C4-2B (cell line): ENCODE results near the gene PPP1R12B.
"Not testable (repeated sequence)": the region's sequence is repeated elsewhere in the genome, so short reads cannot be mapped to it uniquely, and the experiment has no call there.

ENCODE experiments used
- H3K27ac ChIP-seq: fragments of 450-650 bp; 2 replicates; pipeline ENCODE4 v1.5.1; 2017
- ZFX ChIP-seq: fragments of 450-650 bp; IDR thresholded peaks from 2 replicates; pipeline ENCODE4 v1.6.1; 2017
- TF ChIP-seq, protein P1 (sequence below): fragments of 450-650 bp; conservative IDR thresholded peaks from 2 replicates; pipeline ENCODE4 v1.5.1; 2017; ENCODE audit warnings: mild to moderate bottlenecking

Gene PPP1R12B

DNA sequence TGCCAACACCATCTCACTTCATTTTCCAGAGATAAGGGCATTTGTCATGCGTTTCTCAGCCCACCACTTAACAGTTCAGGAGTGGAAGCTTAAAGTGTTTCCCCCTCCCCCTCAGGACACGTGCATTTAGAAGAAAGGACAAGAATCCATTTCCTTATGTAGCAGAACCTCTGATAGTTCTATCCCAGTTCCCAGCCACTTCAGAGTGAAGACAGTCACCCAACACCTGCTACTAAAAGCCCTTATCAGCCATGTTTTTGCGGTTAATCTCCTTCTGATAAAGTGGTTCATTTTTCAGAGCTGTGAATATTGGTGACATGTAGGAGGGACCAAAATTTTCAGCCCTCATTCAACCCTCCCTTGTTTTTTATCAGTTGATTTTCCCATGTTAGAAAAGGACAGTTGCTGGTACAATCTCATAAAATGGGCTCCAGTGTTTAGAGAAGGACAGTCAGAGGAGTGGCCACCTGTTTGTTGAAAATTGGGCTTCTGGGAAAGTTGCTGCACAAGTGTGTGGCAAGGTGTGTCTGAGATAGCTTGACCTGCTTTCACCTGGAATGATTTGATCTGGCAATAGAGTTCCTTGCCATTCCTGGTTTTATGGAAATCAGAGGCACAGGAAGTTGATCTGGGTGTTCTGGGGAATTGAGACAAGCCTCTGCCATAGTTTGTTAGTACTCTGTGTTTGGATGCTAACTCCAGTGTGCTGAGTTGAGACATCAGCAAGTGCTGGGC is 114.0 kb downstream of the PPP1R12B start:
- no peak overlapping the region for H3K27ac ChIP-seq
- no peak for TF ChIP-seq ZFX
- TF ChIP-seq, protein P1, sequence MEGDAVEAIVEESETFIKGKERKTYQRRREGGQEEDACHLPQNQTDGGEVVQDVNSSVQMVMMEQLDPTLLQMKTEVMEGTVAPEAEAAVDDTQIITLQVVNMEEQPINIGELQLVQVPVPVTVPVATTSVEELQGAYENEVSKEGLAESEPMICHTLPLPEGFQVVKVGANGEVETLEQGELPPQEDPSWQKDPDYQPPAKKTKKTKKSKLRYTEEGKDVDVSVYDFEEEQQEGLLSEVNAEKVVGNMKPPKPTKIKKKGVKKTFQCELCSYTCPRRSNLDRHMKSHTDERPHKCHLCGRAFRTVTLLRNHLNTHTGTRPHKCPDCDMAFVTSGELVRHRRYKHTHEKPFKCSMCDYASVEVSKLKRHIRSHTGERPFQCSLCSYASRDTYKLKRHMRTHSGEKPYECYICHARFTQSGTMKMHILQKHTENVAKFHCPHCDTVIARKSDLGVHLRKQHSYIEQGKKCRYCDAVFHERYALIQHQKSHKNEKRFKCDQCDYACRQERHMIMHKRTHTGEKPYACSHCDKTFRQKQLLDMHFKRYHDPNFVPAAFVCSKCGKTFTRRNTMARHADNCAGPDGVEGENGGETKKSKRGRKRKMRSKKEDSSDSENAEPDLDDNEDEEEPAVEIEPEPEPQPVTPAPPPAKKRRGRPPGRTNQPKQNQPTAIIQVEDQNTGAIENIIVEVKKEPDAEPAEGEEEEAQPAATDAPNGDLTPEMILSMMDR: no peak

DNA sequence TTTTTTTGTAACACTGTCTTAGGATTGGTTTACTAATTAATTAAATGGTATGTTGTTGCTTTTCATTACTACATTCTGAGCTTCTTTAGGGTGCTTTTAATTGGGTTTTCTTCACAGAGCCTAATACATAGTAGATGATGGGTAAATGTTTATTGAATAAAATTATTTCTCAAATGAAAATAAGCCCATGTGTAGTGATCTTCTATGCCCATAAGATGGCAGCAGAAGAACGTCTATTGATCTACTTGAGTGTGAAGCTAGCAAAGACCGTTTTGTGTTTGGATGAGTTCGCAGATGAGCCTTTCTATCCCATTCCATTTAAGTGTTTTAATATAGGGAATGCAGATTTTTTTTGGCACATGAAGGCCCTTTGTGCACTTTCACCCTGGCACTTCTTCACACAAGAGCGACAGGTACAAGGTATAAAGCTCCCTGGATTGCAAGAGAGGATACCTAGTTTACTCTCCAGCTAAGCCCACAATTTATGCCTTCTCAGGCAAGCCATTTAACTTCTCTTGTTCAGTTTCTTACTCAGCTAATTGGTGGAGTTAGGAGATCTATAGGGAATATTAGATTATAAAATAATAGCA is 115.7 kb downstream of the PPP1R12B start:
- TF ChIP-seq, protein P1: peak; percentile 75
- H3K27ac ChIP-seq: not testable (repeated sequence)

DNA sequence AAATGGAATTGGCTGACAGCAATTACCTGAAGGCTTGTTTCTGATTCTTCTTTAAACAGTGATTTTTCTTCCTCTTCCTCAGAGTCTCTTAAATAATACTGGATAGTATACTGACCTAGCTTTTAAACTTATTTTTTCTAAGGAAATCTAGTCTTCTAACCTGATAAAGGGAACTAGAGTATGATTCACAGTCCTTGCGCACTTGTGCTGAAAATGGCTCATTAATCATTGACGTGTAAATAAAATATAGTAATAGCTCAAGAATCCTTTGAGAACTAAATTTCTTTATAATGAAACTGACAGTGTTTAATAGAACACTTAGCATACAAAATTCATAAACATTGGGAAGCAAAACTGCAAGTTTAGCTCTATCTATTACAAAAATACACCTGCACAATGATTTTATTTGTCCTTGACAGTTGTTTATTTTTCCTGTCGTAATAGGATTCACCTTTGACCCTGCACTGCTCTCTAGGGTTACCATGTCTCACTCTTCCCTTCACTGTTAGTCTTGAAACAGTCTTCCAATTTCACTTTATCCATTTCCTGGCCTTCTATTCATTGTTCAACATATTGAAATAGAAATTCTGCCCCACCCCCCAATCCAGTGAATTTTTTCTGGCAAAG is 117.3 kb downstream of the PPP1R12B start:
- not testable (repeated sequence) for H3K27ac ChIP-seq

DNA sequence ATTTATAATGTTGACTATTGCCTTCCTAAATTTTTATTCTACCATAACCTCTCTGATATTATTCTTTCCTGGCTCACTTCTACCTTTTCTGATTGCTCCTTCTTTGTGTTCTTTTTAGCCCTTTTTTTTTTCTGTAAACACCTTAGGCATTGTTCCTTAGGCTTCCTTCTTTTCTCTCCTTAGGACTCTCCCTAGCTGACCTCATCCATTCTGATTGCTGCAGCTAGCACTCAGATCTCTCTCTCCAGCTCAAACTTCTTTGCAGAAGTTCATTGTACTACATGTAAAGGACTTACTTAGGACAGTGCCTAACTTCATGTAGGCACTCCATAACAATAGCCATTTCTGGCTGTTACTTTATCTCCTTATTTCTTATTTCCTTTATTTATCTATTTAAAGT is 117.8 kb downstream of the PPP1R12B start:
- H3K27ac ChIP-seq: not testable (repeated sequence)

DNA sequence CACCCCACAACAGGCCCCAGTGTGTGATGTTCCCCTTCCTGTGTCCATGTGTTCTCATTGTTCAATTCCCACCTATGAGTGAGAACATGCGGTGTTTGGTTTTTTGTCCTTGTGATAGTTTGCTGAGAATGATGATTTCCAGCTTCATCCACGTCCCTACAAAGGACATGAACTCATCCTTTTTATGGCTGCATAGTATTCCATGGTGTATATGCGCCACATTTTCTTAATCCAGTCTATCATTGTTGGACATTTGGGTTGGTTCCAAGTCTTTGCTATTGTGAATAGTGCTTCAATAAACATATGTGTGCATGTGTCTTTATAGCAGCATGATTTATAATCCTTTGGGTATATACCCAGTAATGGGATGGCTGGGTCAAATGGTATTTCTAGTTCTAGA is 118.9 kb downstream of the PPP1R12B start:
- H3K27ac ChIP-seq: not testable (repeated sequence)

DNA sequence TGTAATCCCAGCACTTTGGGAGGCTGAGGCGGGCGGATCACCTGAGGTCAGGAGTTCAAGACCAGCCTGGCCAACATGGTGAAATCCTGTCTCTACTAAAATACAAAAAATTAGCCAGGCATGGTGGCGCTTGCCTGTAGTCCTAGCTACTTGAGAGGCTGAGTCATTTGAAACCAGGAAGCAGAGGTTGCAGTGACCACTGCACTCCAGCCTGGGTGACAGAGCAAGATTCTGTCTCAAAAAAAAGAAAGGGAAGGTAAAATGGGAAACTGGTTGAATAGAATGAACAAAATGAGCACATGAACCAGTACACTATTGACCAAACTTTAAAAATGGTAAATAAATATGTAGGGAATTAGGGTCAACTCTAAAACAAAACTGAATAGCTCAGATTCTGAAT is 120.2 kb downstream of the PPP1R12B start:
- H3K27ac ChIP-seq: not testable (repeated sequence)

DNA sequence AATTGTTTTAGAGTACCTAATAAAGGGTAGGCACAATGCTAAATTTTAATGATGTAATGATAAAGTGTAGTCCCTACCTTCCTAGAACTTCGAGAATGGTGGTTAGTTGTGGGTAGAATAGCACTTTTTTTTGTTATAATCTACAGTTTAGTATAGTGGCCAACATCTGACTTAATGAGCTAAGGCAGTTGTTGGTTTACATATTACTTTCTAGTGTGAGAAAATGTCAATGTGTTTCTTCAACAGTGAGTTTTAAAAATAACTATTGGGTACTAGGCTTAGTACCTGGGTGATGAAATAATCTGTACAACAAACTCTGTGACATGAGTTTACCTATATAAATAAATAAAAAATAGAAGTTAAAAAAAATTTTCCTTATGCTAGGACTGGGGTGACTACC is 120.6 kb downstream of the PPP1R12B start:
- not testable (repeated sequence) for H3K27ac ChIP-seq

DNA sequence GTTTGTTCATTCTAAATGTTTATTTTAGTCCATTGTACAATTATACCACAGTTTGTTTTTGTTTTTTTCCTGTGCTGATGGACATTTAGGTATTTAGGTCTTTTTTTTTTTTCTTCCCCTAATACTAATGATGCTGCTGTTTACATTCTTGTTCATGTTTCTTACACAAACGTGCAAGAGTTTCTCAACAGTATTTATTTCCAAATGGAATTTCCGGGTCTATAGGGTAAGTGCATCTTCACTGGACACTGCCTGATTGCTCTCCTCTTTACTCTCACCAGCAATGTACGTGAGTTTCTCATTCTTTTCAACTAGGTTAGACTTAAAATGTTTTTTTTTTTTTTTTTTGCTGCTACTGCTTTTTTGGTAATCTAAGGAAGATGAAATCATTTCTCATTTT is 122.7 kb downstream of the PPP1R12B start:
- no peak overlapping the region for H3K27ac ChIP-seq
- TF ChIP-seq ZFX: no peak
- TF ChIP-seq, protein P1: no peak

DNA sequence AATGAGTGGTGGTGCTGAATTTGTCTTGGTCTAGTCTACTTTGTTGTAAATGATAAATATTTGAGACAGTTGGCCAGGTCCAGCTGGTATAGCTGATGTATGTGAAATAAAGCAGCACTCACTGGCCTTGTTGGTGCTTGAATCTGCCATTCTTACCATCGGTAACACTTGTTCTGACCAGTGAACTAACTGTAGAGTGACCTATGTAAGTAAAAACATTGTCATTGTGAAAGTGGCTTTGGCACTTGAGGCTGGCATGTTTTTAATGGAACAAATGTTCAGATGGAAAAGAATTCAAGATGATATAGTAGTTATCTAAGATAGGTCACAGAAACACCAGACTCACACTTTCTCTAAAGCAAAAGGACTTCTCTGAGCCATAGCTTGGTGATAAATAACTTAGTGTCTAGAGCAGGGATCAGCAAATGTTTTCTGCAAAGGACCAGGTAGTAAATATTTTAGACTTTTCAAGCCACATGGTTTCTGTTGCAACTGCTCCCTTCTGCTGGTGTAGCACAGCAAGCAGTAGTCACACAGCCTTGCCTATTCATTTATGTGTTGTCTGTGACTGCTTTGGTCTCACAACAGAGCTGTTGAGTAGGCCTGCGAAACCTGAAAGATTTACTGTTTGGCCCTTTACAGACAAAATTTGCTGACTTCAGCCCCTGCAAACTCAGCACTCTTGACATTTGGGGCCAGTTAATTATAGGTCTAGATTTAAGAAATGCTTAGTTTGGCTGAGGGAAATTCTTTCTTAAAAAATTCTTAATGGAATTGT is 124.0 kb downstream of the PPP1R12B start:
- H3K27ac ChIP-seq: not testable (repeated sequence)

DNA sequence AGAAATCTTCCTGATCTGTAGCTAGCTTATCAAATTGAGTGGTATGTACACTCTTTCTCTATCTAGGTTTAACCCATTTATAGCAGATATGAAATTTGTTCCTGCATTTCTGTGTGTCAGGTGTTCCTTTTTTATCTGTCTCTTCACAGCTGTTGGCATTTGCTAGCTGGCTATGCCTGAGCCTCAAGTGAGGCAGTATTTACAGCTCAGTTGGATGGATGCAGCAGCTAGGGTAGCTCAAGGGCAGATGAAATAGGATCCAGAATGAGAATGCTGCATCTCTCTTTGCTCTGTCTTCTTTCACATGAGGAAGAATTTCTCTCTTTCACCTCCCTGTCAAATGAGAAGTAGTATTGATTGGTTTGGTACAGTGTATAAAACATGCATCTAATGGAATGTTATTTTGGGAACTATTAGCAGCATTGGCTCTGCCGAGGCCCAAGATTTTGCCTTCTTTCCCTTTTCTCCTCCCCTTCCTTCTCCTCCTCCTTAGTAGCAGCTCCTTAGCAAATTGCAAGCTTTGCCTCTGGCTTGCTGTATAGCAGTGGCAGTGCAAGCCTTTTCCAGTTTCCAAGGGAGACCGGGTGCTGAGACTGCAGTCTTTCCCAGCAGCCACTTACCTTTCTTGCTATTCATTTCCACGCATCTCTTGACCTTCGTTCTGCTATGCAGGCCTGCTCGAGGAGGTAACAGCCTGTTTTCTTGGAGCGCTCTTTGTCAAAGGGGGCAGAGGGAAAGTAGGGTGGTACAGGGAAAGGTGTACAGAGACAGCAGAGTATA is 125.0 kb downstream of the PPP1R12B start:
- H3K27ac ChIP-seq: not testable (repeated sequence)

DNA sequence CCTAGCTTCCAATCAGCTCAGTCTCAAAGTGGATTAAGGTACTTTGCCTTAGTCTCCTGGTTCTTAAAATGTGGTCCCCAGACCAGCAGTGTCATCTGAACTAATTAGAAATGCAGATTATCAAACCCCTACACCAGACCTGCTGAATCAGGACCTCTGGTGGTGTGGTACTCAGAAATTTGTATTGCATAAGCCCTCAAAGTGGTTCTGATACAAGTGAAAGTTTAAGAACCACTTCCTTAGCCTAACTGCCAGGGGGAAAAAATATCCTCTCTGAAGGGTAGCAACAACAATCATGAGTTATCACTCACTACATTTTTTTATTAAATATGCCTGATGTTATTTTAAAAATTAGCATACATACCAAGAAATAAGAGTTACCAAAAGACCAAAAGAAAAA is 131.2 kb downstream of the PPP1R12B start:
- not testable (repeated sequence) for H3K27ac ChIP-seq

DNA sequence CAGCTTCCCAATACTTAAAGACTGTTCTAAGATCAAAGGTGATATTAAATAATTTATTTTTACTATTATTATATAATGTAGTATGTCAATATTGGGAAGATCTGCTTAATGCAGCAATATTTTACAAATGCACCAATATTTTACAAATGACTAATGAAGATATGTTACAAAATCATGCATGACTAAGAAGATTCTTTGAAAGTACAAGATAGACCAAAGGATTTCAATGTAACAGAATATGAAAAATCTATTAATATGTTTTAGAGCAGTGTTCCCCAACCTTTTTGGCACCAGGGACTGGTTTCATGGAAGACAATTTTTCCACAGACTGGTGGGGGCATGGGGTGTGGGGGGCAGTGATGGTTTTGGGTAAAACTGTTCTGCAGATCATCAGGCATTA is 132.1 kb downstream of the PPP1R12B start:
- not testable (repeated sequence) for H3K27ac ChIP-seq

DNA sequence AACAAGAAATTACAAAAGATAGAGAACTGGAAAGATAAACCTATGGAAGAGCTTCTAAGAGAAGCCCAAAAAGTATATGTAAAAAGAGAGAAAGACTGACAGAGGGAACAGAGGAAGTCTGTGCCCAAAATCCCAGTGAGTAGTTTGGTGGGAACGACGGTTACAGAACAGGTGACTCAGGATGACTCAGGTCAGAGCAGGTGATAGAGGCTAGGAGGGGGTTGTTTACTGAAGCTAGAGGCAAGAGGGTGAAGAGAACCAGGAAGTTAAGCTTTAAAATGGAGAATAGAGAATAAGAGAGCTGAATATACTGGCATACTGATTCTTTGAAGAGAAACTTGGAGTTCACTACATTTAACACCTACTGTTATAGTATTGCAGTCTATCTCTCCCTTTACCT is 134.9 kb downstream of the PPP1R12B start:
- not testable (repeated sequence) for H3K27ac ChIP-seq

DNA sequence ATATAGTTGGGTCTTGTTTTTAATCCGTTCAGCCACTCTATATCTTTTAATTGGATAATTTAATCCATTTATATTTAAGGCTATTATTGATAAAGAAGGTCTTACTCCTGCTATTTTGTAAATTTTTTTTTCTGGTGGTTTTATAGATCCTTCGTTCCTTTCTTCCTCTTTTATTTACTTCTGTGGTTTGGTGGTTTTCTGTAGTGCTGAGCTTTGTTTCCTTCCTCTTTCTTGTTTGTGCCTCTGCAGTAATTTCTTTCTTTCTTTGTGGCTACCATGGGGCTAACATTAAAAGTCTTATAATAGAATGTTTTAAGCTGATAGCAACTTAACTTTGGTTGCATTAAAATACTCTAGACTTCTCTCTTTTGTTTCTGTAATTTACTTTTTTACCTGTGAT is 135.5 kb downstream of the PPP1R12B start:
- H3K27ac ChIP-seq: not testable (repeated sequence)

DNA sequence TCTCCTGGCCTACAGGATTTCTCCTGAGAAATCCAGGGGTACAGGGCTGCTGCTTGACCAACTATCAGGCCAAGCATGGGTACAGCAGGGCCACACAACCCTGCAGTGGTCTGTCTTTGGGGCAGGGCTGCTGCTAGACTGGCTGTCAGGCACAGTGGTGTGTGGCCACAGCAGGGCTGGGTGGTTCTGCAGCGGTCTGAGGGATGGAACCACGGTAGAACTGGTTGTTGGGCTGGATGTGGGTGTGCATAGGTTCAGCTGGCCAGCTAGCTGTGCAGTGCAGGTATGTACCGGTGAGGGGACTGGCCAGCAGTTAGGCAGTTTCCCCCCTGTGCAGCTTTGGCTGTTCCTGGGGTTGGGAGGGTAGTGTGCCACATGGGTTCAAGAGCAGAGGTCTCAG is 136.3 kb downstream of the PPP1R12B start:
- H3K27ac ChIP-seq: not testable (repeated sequence)

DNA sequence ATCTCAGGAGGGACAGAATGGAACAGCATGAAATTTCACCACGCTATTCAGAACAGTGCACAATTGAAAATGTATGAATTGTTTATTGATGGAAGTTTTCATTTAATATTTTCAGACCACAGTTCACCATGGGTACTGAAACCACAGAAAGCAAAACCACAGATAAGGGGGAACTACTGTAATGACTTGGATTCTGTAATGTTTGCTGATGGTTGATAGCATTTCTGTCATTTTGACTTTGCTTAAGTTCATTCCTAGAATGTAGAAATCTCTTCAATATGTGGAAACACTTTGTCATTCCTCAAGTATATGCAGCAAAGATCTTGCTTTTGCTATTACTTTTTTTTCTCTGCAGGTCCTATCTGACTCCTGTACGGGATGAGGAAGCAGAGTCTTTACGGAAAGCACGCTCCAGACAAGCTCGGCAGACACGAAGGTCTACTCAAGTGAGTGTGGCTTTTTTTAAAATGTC is 139.7 kb downstream of the PPP1R12B start:
- H3K27ac ChIP-seq: not testable (repeated sequence)

DNA sequence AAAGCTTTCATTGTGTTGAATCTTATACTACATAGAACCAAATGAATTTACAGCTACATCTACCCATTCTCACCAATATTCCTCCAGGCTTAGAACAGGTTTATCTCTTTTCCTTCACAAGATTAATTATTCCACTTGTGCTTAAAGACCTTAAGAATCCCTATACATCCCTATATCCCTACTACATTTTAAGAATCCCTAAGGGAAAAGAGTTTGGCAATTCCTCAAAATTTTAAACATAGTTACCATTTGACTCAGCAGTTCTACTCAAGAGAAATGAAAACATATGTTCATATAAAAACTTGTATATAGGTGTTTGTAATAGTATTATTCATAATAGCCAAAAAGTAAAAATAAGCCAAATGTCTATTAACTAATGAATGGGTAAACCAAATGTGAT is 140.6 kb downstream of the PPP1R12B start:
- not testable (repeated sequence) for H3K27ac ChIP-seq
